MM.1S (cell line): ENCODE data around the gene IGFBP4.

Source experiments
- DNase-seq: peaks from one replicate; pipeline ENCODE4 v3.0.0-alpha.2; 2015
- H2AFZ ChIP-seq: fragments of 300-600 bp; sonication (generic); 2 replicates; pipeline ENCODE4 v1.6.0; 2016; ENCODE audit warnings: antibody characterized with exemption, low read length
- H3F3A ChIP-seq: fragments of 300-600 bp; sonication (generic); 2 replicates; pipeline ENCODE4 v1.6.1; 2016; ENCODE audit warnings: mild to moderate bottlenecking, antibody characterized with exemption, low read length, moderate library complexity, mixed read lengths; ENCODE audit not compliant: insufficient read depth
- H3K27ac ChIP-seq: fragments of 300-600 bp; sonication (generic); 2 replicates; pipeline ENCODE4 v1.5.1; 2016; ENCODE audit warnings: mild to moderate bottlenecking, low read length
- H3K27me3 ChIP-seq: fragments of 300-600 bp; sonication (generic); replicated peaks from 2 replicates; pipeline ENCODE4 v1.6.0; 2016; ENCODE audit warnings: low read length; ENCODE audit not compliant: insufficient read depth
- H3K36me3 ChIP-seq: fragments of 300-600 bp; sonication (generic); replicated peaks from 2 replicates; pipeline ENCODE4 v1.6.1; 2016; ENCODE audit warnings: mild to moderate bottlenecking, low read length, mixed read lengths; ENCODE audit not compliant: insufficient read depth
- H3K4me1 ChIP-seq: fragments of 300-600 bp; sonication (generic); 2 replicates; pipeline ENCODE4 v1.6.1; 2016; ENCODE audit warnings: low read length, mixed read lengths
- H3K4me2 ChIP-seq: fragments of 300-600 bp; sonication (generic); 2 replicates; pipeline ENCODE4 v1.6.0; 2016; ENCODE audit warnings: low read depth, low read length
- H3K4me3 ChIP-seq: fragments of 300-600 bp; sonication (generic); 2 replicates; pipeline ENCODE4 v1.5.1; 2016; ENCODE audit warnings: low read length, mixed read lengths
- H3K79me2 ChIP-seq: fragments of 300-600 bp; sonication (generic); 2 replicates; pipeline ENCODE4 v1.6.1; 2016; ENCODE audit warnings: mixed run types, low read length, mixed read lengths
- H3K9ac ChIP-seq: fragments of 300-600 bp; sonication (generic); 2 replicates; pipeline ENCODE4 v1.6.1; 2016; ENCODE audit warnings: low read length, mixed read lengths
- H3K9me2 ChIP-seq: fragments of 300-600 bp; sonication (generic); replicated peaks from 2 replicates; pipeline ENCODE4 v1.6.1; 2016; ENCODE audit warnings: mild to moderate bottlenecking, low read length, mixed read lengths; ENCODE audit not compliant: insufficient read depth
- H3K9me3 ChIP-seq: fragments of 300-600 bp; sonication (generic); replicated peaks from 2 replicates; pipeline ENCODE4 v1.6.1; 2016; ENCODE audit warnings: mild to moderate bottlenecking, low read length, mixed read lengths; ENCODE audit not compliant: insufficient read depth
- H4K20me1 ChIP-seq: fragments of 300-600 bp; sonication (generic); 2 replicates; pipeline ENCODE4 v1.6.1; 2016; ENCODE audit warnings: mild to moderate bottlenecking, low read length, moderate library complexity, mixed read lengths; ENCODE audit not compliant: insufficient read depth
- CTCF ChIP-seq: fragments of 300-600 bp; sonication (generic); IDR thresholded peaks from 2 replicates; pipeline ENCODE4 v1.5.1; 2016; ENCODE audit warnings: antibody characterized with exemption, low read length, mixed read lengths
- EZH2 ChIP-seq: fragments of 300-600 bp; sonication (generic); optimal IDR thresholded peaks from 2 replicates; pipeline ENCODE3; 2017; ENCODE audit warnings: low read depth, mild to moderate bottlenecking, antibody characterized with exemption, low read length, mixed read lengths
- EZH2phosphoT487 ChIP-seq: fragments of 300-600 bp; sonication (generic); IDR thresholded peaks from 2 replicates; pipeline ENCODE4 v1.6.1; 2018; ENCODE audit warnings: antibody characterized with exemption, low read length

The IGFBP4 gene

GRCh38 chr17:40497695-40498094 lies 54.4 kb downstream of the IGFBP4 start:
- Histone ChIP-seq H3K4me3 (no peak overlapping the region), H3K4me2 (no peak overlapping the region)

DNA sequence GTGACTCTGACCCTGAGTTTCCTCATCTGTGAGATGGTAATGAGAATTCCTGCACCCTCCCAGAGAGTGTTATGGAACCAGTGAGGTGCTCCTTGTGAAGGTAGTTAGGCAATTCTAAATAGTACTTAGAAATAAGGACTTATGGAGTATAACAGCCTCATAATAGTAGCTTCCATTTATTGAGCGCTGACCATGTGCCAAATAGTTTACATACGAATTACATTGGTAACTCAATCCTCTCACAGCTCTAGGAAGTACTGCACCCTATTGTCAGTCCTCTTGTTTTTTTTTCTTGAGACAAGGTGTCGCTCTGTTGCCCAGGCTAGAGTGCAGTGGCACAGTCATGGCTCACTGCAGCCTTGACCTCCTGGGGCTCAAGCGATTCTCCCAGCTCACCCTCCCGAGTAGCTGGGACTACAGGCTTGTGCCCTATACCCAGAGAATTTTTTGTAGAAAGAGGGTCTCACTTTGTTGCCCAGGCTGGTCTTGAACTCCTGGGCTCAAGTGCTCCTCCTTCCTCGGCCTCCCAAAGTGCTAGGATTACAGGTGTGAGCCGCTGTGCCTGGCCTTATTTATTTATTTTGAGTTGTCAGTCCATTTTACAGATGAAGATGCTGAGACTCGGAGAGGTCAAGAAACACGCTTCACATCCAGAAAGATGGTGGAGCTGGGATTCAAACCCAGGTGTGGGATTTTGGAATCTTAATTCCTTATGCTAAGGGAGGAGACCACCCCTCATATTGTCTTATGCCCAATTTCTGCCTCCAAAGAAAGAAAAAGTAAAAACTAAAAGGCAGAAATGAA lies 55.2 kb downstream of the IGFBP4 start:
- Histone ChIP-seq H3K27ac (no peak overlapping the region), H3K27me3 (peaks cover 16% of the 10 kb centered on the region), H3K9ac (no peak overlapping the region), H3K9me3 (no peaks in the 10 kb centered on the region), H3K9me2 (no peaks in the 10 kb centered on the region), H3K4me2 (no peak overlapping the region), H3F3A (no peaks in the 10 kb centered on the region), H2AFZ (no peak overlapping the region), H3K79me2 (no peaks in the 10 kb centered on the region), H3K4me3 (no peak overlapping the region), H4K20me1 (no peaks in the 10 kb centered on the region), H3K36me3 (no peaks in the 10 kb centered on the region), H3K4me1 (no peaks in the 10 kb centered on the region)
- DNase-seq: no peak
- TF ChIP-seq EZH2phosphoT487 (no peak), EZH2 (no peak), CTCF (no peak)

More at GRCh38 chr17:40497695-40498094, 54.4 kb downstream of the IGFBP4 start:
- Histone ChIP-seq H3K27ac (no peak overlapping the region), H3K9me3 (no peaks in the 10 kb centered on the region), H3K9me2 (no peaks in the 10 kb centered on the region), H2AFZ (no peak overlapping the region), H3K36me3 (no peaks in the 10 kb centered on the region), H3K9ac (no peak overlapping the region), H3K4me1 (no peaks in the 10 kb centered on the region), H4K20me1 (no peaks in the 10 kb centered on the region), H3K27me3 (peaks cover 14% of the 10 kb centered on the region), H3K79me2 (no peaks in the 10 kb centered on the region), H3F3A (no peaks in the 10 kb centered on the region)
- DNase-seq: no peak
- no peak for TF ChIP-seq EZH2
- TF ChIP-seq EZH2phosphoT487: no peak
- no peak for TF ChIP-seq CTCF

- H2AFZ ChIP-seq: no peak overlapping the region
- peaks cover 19% of the 10 kb centered on the region for H3K27me3 ChIP-seq
- no peaks in the 10 kb centered on the region for H3K9me3 ChIP-seq
- H3K79me2 ChIP-seq: no peaks in the 10 kb centered on the region
- H3K27ac ChIP-seq: no peak overlapping the region
- H3K4me3 ChIP-seq: no peak overlapping the region
- DNase-seq: no peak
- H3F3A ChIP-seq: no peaks in the 10 kb centered on the region
- H3K9ac ChIP-seq: no peak overlapping the region
- H3K36me3 ChIP-seq: no peaks in the 10 kb centered on the region
- no peaks in the 10 kb centered on the region for H3K9me2 ChIP-seq
- no peak overlapping the region for H3K4me2 ChIP-seq
- no peaks in the 10 kb centered on the region for H3K4me1 ChIP-seq
- no peaks in the 10 kb centered on the region for H4K20me1 ChIP-seq
- TF ChIP-seq EZH2: no peak
- no peak for TF ChIP-seq EZH2phosphoT487
- no peak for TF ChIP-seq CTCF
Measured at GRCh38 chr17:40499551-40500189, 56.4 kb downstream of the IGFBP4 start.
